Measurements from ENCODE around the gene GRM8. TPM values are rescaled to one million over a fixed set of nuclear protein-coding genes. Genes with fewer than 3 reads are reported as not detected.

GRM8 gene
- total RNA-seq, 1 experiment from 2014 or later: not detected

DNA sequence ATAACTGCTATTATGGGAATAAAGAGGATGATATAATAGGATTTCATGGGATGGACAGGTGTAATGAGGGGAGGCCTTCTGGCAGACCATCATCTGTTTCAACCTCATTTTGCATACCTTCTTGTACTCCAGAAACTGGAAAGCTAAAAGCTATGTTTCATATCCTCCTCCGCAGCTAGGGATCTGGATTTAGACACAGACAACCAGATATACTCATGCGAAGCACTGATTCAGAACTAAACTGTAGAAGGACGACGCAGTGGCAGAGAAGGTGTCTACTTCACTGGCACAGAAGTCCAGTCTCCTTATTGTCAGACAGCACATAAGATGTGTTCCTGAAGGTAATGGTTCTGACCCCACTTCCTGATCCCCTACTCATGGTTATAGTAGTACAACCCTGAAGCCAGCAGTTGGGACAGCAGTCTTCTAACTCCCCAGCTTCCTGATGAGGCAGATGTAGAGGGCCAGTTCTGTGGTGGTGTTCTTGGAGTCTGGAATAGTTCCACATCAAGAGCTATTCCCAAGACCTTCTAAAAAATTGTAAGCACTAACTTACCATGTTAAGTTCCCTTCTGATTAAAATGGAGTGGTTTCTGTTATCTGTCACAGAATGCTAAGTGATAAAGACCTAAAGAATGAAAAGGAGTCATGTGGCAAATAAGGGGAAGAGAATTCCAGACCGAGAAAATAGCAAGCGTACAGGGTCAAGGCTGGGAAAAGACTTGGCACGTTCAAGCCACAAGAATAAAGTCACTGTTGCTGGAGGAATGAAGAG lies 550.3 kb downstream of the GRM8 start:
- no peaks in the 10 kb centered on the region for H3K27me3 ChIP-seq (replicated peaks)
- H3K27ac ChIP-seq: peak overlapping the region; percentile 81
- H3K9me3 ChIP-seq (replicated peaks): no peaks in the 10 kb centered on the region
- H3K4me3 ChIP-seq: no peak overlapping the region
- peak in 1 of 2 experiments; percentile 6 for DNase-seq (ENCODE audit: low read depth in 1 of 2, low spot score in 2 of 2)
- peaks cover 29% of the 10 kb centered on the region for H3K4me1 ChIP-seq (replicated peaks)
- H3K36me3 ChIP-seq: no peaks in the 10 kb centered on the region

GRCh38 chr7:126700807-126701604 lies 551.7 kb downstream of the GRM8 start:
- no peaks in the 10 kb centered on the region for H3K36me3 ChIP-seq
- H3K4me1 ChIP-seq (replicated peaks): peaks cover 29% of the 10 kb centered on the region
- H3K4me3 ChIP-seq: no peak overlapping the region
- DNase-seq (ENCODE audit: low read depth in 1 of 2, low spot score in 2 of 2): peak; percentile 82 to 92
- no peaks in the 10 kb centered on the region for H3K27me3 ChIP-seq (replicated peaks)
- no peaks in the 10 kb centered on the region for H3K9me3 ChIP-seq (replicated peaks)
- peak overlapping the region; percentile 81 for H3K27ac ChIP-seq

- H3K4me3 ChIP-seq: no peak overlapping the region
- H3K27ac ChIP-seq: no peak overlapping the region
- no peaks in the 10 kb centered on the region for H3K36me3 ChIP-seq
- DNase-seq (ENCODE audit: low read depth in 1 of 2, low spot score in 2 of 2): no peak
- peaks cover 29% of the 10 kb centered on the region for H3K4me1 ChIP-seq (replicated peaks)
- no peaks in the 10 kb centered on the region for H3K9me3 ChIP-seq (replicated peaks)
- H3K27me3 ChIP-seq (replicated peaks): no peaks in the 10 kb centered on the region
Measured at GRCh38 chr7:126699707-126700106, 553.0 kb downstream of the GRM8 start.

DNA sequence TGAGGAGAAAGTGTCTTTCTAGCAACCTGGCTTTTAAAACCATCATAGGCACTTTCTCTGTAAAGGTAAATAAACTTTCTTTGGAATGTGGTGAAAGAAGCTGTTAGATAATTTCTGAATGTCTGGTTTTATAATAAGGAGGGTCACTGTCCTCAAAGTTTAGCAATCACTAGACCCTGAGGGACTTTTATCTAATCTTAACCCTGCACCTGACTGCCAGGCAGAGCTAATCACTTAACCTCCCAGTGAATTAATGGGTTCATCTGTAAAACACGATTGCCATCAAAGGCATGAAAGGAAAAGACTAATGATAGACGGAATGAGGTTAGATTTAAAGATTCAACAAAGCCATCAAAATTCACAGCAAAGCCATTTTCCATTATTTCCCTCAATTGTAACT lies 553.8 kb downstream of the GRM8 start:
- H3K27me3 ChIP-seq (replicated peaks): no peaks in the 10 kb centered on the region
- H3K4me1 ChIP-seq (replicated peaks): peaks cover 29% of the 10 kb centered on the region
- H3K36me3 ChIP-seq: no peaks in the 10 kb centered on the region
- no peaks in the 10 kb centered on the region for H3K9me3 ChIP-seq (replicated peaks)
- no peak overlapping the region for H3K27ac ChIP-seq
- no peak for DNase-seq (ENCODE audit: low read depth in 1 of 2, low spot score in 2 of 2)
- H3K4me3 ChIP-seq: no peak overlapping the region

GRCh38 chr7:126698446-126698845 lies 554.3 kb downstream of the GRM8 start:
- no peak overlapping the region for H3K27ac ChIP-seq
- H3K9me3 ChIP-seq (replicated peaks): no peaks in the 10 kb centered on the region
- no peak for DNase-seq (ENCODE audit: low read depth in 1 of 2, low spot score in 2 of 2)
- H3K4me3 ChIP-seq: no peak overlapping the region
- H3K4me1 ChIP-seq (replicated peaks): peaks cover 29% of the 10 kb centered on the region
- no peaks in the 10 kb centered on the region for H3K36me3 ChIP-seq
- no peaks in the 10 kb centered on the region for H3K27me3 ChIP-seq (replicated peaks)

DNA sequence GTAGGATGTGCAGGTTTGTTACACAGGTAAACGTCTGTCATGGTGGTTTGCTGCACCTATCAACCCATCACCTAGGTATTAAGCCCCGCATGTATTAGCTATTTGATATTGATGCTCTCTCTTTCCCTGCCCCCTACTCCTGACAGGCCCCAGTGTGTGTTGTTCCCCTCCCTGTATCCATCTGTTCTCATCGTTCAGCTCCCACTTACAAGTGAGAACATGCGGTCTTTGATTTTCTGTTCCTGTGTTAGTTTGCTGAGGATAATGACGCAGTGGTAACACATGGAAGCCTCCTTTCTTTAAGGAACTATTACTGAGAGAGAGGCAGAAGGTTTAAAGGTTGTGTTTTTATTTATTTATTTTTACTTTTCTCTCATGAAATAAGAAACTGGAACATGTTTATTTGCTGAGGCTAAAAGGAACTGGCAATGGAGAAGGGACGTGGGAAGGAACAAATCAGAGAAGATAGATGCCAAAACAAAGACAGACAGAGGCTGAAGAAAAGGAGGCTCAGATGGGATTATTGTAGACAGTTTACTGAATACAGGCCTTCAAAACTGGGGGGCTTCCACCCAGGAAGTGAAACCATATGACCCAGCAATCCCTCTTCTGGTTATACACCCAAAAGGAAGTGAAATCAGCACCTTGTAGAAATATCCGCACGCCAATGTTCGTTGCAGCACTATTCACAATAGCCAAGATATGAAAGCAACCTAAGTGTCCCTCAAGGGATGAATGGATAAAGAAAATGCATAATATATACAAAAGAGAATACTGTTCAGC lies 556.3 kb downstream of the GRM8 start:
- Histone ChIP-seq H3K27ac (no peak overlapping the region), H3K4me1 (replicated peaks) (peaks cover 12% of the 10 kb centered on the region), H3K4me3 (no peak overlapping the region), H3K36me3 (no peaks in the 10 kb centered on the region), H3K27me3 (replicated peaks) (no peaks in the 10 kb centered on the region), H3K9me3 (replicated peaks) (no peaks in the 10 kb centered on the region)
- no peak for DNase-seq (ENCODE audit: low read depth in 1 of 2, low spot score in 2 of 2)

DNA sequence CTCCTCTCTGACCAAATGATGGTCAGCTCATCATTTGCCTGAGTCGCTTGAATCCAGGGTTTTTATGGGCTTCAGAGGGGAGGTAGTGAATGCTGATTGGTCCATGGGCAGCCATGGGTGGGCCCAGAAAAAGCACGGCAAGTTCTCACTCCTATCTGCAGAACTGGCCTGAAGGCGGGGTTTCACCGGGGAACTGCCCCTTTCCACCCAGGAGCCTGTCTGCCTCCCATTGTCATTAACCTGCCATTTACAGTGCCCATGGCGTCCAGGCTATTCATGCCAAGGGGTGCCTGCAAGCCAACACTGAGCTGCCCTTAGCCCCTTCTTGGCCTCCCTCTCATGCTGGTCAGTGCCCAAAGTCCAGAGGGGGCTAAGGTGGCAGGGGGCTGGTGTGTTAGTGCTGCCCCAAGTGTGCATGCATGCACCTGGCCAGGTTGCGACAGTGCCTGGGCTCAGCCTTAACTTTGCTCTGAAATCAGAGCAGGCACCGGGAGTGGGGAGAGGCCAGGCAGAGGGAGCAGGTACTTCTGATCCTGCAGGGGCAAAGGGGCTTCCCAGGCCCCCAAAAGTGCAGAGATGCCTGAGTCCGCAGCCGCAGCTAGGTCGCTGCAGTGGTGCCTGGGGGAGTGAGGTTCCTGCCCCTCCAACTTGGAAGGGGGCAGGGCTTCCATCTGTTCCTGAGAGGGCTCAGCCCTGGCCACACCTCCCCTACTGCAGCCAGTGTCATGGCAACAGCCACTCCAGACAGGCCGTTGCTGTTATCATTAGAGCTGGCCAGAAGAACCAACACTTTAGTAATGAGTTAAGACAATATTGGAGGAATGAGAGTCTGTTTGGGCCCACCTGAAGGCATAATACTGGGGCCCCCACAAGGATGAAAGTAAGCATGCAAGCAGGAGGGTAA lies 561.6 kb downstream of the GRM8 start:
- DNase-seq (ENCODE audit: low read depth in 1 of 2, low spot score in 2 of 2): no peak
- Histone ChIP-seq H3K4me1 (replicated peaks) (no peaks in the 10 kb centered on the region), H3K36me3 (no peaks in the 10 kb centered on the region), H3K4me3 (no peak overlapping the region), H3K27me3 (replicated peaks) (no peaks in the 10 kb centered on the region), H3K9me3 (replicated peaks) (no peaks in the 10 kb centered on the region), H3K27ac (no peak overlapping the region)

DNA sequence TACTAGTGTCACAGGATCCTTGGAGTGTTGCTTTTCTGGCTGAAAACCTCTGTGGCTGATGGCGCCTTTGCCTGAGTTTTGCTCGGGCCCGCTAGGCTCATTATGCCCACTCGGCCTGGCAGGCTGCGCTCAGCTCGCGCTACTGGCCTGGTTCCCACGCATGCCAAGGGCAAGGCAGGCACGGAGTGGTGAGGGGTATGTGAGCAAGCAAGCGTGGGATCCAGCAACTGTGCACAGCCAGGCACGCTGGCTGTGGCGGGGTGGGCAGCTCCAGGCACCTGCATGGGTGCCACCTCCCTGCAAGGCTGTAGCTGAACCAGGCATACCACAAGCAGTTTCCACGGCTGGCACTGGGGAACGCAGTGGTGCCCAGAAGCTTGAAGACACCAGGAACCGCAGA lies 562.6 kb downstream of the GRM8 start:
- H3K4me3 ChIP-seq: no peak overlapping the region
- H3K27me3 ChIP-seq (replicated peaks): no peaks in the 10 kb centered on the region
- H3K9me3 ChIP-seq (replicated peaks): no peaks in the 10 kb centered on the region
- no peak for DNase-seq (ENCODE audit: low read depth in 1 of 2, low spot score in 2 of 2)
- H3K4me1 ChIP-seq (replicated peaks): no peaks in the 10 kb centered on the region
- no peaks in the 10 kb centered on the region for H3K36me3 ChIP-seq
- H3K27ac ChIP-seq: no peak overlapping the region

DNA sequence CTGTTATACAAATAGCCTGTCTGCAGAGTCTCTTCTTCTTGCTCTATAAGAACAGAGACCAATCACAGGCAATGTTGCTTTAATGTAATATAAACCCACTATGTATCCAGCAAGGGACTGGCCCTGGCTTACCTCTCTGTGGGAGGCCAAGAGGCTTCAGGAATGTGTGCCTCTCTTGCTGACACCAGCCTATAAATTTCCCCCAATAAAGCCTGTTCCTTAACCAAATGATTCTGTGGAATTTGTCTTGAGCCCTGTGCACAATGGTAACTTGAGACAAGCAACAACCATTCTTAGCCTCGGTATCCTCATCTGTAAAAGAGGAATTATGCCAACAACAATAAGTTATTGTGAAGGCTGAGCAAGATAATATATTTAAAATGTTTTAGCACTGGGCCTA lies 563.7 kb downstream of the GRM8 start:
- no peak overlapping the region for H3K27ac ChIP-seq
- no peak for DNase-seq (ENCODE audit: low read depth in 1 of 2, low spot score in 2 of 2)

GRCh38 chr7:126686474-126686873 lies 566.3 kb downstream of the GRM8 start:
- no peaks in the 10 kb centered on the region for H3K9me3 ChIP-seq (replicated peaks)
- DNase-seq (ENCODE audit: low read depth in 1 of 2, low spot score in 2 of 2): no peak
- H3K36me3 ChIP-seq: no peaks in the 10 kb centered on the region
- H3K4me1 ChIP-seq (replicated peaks): no peaks in the 10 kb centered on the region
- H3K4me3 ChIP-seq: no peak overlapping the region
- no peaks in the 10 kb centered on the region for H3K27me3 ChIP-seq (replicated peaks)
- H3K27ac ChIP-seq: no peak overlapping the region

More for the DNA sequence above, 563.7 kb downstream of the GRM8 start:
- Histone ChIP-seq H3K36me3 (no peaks in the 10 kb centered on the region), H3K27me3 (replicated peaks) (no peaks in the 10 kb centered on the region), H3K4me1 (replicated peaks) (no peaks in the 10 kb centered on the region), H3K4me3 (no peak overlapping the region), H3K9me3 (replicated peaks) (no peaks in the 10 kb centered on the region)

DNA sequence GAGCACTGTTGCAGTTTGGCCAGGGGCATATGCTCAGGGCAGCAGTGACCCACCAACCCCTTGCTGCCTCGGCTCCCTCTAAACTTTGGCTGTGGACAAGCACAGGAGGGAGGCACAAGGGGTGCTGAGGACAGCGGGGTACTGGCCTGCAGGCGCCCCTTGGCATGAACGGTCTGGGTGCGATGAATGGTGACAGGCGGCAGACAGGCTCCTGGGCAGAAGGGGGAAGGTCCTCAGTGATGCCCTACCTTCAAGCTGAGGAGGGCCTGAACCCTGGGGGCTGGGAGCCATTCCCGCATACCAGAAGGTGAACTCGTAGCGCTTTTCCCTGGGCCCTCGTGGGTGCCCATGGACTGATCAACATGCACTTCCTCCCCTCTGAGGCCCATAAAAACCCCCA lies 567.1 kb downstream of the GRM8 start:
- no peak for DNase-seq (ENCODE audit: low read depth in 1 of 2, low spot score in 2 of 2)
- H3K36me3 ChIP-seq: no peaks in the 10 kb centered on the region
- H3K4me1 ChIP-seq (replicated peaks): no peaks in the 10 kb centered on the region
- H3K27ac ChIP-seq: no peak overlapping the region
- no peak overlapping the region for H3K4me3 ChIP-seq
- H3K27me3 ChIP-seq (replicated peaks): no peaks in the 10 kb centered on the region
- no peaks in the 10 kb centered on the region for H3K9me3 ChIP-seq (replicated peaks)

- Histone ChIP-seq H3K9me3 (replicated peaks) (no peaks in the 10 kb centered on the region), H3K27me3 (replicated peaks) (no peaks in the 10 kb centered on the region), H3K36me3 (no peaks in the 10 kb centered on the region), H3K4me3 (no peak overlapping the region), H3K4me1 (replicated peaks) (no peaks in the 10 kb centered on the region), H3K27ac (no peak overlapping the region)
- DNase-seq (ENCODE audit: low read depth in 1 of 2, low spot score in 2 of 2): no peak
Measured at GRCh38 chr7:126685018-126685573, 567.6 kb downstream of the GRM8 start.

- Histone ChIP-seq H3K9me3 (replicated peaks) (no peaks in the 10 kb centered on the region), H3K4me3 (no peak overlapping the region), H3K27ac (no peak overlapping the region)
Measured at GRCh38 chr7:126682176-126682575, 570.6 kb downstream of the GRM8 start.

More at GRCh38 chr7:126682176-126682575, 570.6 kb downstream of the GRM8 start:
- no peaks in the 10 kb centered on the region for H3K36me3 ChIP-seq
- H3K4me1 ChIP-seq (replicated peaks): no peaks in the 10 kb centered on the region
- no peaks in the 10 kb centered on the region for H3K27me3 ChIP-seq (replicated peaks)
- DNase-seq (ENCODE audit: low read depth in 1 of 2, low spot score in 2 of 2): no peak

Measured in SJSA1 (cell line).